Measurements from ENCODE around the gene TICAM2.

GRCh38 chr5:115599924-115600323, 2.4 kb downstream of the TICAM2 start:
- TF ChIP-seq POLR2A (IDR thresholded peaks at IDR 0.05) (no peak), CTCF (IDR thresholded peaks at IDR 0.05 in 4 of 5, conservative IDR thresholded peaks at IDR 0.05 in 1 of 5) (no peak)

Data from gastrocnemius medialis (tissue), 4 donors.